Activated CD4-positive, alpha-beta T cell treated with anti-CD3 and anti-CD28 coated beads, Interleukin-2, Interleukin-4, amounts not matched to agents 100 ng/mL and 50 ng/mL, durations not matched to agents 16 hours and 8 hours (primary cell): ENCODE results near the gene PTPRE.

ENCODE experiments used
- DNase-seq: peaks from one replicate; pipeline ENCODE4 v3.0.0-alpha.2; 2020; ENCODE audit warnings: low spot score

PTPRE gene

DNA sequence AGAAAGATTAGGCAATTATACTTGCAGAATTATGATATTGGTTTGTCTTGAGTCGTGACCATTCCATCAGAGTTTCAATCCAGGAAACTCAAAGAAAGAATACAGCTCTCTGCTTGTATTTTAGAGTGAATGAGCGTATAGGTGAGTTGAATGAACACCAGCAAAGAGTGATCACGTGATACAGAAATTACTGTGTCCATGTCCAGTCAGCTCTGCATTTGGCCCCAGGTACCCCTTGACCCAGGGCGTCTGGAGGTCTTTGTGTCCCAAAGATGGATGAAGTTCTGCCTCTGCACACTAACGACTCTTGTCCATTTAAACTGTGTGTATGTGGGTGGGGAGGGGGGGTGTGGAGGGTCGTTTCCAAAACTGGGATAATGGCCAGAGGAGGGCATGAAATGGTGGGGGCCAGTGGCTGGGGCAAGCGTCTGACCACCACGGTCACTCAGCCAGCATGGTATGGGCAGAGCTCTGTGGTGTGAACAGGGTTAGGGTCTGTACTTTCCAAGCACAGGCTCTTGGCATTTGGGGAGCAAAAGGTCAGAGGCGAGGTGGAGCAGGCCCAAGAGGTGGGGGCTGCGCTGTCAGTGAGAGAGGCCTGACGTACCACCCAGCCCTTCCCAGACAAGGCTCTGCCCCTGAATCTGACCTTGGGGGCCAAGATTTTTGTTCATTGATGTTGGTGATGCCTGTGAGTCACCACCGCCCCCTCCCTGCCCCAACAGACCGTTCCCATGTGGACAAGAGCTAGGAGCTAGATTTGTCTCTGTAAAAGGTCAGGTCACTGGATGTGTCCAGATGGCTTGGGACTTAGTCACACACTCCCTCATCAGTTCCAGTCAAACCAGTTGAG, 1.4 kb downstream of the PTPRE start:
- no peak for DNase-seq

DNA sequence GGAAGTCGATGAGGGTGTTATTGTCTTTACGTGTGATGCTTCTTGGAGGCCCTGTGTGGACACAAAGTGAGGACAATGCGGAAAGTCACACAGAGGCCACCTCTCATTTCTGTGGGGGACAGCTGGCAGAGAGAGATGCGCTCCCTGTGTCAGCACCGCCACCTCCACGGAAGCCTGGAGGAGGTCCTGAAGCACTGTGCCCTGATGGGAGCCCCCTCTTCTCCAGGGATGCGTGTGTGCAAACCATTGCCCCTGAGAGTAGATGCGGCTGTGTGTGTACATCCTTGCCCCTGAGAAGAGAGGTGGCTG, 2.0 kb downstream of the PTPRE start:
- no peak for DNase-seq

DNA sequence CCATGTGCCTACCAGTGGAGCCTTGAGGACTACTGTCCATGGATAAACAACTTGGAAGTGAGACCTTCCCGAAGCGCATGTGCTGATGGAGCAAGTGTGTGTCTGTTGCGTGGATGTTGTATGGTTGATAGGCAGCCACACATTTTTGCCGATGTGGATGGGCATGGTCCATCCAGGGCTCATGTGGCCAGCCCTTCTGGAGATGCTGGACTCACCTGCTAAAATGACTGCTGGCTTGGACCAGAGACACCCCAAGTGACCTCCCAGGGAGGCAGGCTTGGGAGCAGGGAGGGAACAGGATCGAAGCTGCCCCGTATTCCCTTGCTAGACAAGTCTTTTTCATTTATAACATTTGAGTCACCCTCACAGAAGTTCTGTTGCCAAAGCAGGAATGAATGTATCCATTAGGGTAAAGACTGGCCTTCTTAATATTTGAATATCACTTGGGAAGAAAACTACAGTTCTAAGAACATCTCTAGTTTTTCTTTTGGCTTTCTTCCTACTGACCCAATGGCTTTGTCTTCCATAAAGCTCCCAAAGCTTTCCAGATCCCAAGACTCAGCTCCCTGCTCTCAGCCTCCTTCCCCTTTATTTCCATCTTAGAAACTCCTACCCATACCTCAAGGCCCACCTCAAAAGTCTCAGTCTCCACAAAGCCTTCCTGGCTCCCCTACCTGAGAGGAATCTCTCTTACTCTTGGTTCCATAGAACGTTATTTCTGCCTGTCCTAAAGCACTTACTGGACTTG, 3.0 kb downstream of the PTPRE start:
- DNase-seq: no peak

DNA sequence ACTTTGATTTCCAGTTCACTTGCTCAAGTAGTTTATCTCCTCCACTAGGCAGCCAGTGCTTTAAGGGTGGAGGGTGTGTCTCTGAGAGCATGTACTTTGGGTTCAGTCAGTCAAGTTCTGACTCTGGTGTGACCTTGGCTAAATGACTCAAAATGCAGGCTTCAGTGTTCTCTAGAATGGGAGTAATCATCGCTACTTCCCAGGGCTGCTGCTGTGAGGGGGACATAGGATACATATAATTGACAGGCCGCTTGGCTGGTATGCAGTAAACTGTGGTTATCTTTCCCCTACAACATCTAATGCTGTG, 3.5 kb downstream of the PTPRE start:
- peak; percentile 3 for DNase-seq

DNA sequence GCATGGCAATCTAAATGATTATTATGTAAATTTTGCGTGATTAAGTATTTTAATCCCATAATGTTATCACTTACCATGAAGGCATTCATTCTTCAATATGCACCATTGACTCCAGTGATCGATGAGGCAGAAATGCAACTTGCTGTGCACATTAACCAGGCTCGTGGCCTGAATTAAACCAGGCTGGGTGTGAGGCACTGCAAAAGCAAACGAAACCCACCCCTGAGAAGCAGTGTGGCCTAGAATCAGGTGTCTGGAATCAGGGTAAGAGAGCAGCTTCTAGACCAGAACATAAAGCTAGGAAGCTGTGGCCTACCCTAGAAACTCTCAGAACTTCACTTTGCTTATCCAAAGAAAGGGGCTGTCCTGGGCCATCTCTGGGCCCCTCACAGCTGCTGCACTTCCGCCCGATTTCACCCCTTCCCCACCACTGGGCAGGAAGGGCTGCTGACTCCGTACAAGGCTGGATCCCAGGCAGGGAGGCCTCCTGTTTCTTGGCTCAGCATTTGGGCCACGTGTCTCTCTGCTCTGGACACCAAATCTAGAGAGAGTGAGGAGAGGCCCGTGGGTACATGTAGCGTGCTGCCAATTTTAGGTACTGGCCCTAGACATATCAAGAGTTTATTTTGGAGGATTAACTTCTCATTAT, 4.4 kb downstream of the PTPRE start:
- DNase-seq: no peak

DNA sequence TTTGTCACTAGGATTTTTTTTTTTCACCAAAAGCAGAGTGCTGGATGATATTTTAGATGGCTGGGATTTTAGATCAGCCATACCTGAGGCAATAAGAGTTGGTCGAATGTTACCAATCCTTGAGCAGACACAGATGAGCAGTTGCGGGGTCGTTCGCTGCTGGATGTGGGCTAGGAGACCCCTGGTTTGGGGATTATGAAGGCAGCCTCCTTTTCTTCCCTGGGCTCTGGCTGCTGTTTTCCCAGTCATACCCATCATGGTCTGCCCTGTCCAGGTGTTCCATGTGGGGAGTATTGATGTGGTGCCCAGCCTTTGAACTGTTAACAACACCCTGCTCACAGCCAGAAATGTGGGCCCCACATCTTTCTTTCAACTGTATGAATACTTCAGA, 5.0 kb downstream of the PTPRE start:
- DNase-seq: no peak

DNA sequence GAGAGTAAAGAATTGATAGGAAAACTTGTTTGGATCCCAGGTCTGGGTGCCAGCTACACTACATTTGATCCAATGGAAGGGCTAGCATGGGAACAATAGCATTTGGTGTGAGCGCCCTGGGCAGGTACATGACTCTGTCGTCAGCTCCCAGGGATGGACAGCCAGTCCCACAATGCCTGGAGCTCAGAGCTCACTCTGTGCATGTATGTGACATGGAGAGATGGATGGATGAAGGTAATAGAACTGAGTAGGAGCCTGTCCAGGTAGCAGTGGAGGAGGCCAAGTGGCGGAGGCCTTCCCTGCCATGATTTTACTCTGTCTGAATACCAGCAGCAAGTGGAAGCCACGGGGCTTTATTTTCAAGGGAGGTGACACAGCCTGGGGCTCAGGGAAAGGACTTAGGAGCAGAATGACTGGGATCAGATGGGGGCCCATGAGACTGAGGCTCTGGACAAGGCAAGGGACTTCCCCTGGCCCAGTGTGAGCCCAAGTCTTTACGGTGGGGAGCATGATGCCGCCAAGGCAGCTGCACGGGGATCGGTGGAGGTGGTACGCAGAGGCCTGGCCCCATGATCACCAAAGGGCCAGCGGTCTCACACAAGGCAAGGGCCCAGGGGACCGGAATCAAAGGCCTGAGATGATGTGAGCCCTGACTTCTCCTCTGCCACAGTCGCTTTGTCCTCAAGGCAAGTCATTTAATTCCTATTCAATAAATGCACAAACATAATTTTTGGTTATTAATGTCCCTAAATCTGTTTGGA, 5.9 kb downstream of the PTPRE start:
- no peak for DNase-seq

DNA sequence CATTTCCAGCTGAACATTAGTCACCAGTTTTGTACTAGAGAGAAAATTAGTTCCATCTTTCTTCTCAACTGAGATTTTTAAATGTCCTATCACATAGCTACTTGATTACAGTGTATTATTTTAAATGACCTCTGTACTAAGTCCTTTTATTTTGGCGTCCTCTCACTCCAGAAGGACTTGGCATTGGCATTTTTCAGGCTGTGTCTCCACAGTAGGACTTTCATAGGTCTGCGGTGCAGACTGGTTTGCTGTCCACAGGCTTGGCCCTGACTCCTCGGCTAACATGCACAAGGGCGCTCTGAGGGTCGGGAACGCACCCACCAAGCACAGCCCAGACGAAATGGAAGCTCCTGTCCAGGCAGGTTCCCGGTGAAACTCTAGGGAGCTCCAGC, 6.5 kb downstream of the PTPRE start:
- DNase-seq: no peak

DNA sequence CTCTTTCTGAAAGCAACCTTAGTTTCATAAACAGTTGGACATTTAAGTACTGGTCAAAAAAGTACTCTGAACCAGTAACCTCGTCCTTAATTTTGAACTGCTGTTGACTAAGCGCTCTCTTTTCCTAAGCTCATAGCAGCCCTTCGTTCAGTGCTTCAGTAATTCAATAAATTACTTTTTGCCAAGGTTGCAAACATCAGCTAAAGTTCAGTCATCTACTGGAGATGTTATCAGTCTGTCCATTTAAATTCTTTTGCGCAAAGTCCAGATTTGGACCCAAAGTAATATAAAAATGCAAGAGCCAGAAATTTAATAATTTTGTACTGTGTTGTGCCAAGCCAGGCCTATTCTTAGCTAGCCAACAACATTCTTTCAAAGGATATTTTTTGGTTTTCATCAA, 8.4 kb downstream of the PTPRE start:
- DNase-seq: no peak

DNA sequence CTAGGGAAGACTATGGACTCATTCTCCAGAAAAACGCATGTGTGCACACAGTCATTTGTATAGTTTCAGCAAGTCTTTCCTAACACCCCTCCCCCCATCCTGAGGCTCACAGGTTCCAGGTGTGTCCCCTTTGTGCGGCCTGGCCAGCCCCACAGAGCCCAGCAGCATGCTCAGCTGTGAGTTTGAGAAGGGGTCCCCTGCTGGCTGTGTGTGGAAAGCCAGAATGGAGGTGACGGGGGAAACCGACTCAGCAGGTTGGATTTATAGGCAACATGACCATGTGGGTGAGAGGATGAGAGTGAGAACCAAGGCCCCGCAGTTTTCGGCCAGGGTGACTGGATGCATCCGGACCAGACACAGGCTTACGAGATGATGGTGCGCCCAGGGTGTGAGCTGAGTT, 9.9 kb downstream of the PTPRE start:
- no peak for DNase-seq

DNA sequence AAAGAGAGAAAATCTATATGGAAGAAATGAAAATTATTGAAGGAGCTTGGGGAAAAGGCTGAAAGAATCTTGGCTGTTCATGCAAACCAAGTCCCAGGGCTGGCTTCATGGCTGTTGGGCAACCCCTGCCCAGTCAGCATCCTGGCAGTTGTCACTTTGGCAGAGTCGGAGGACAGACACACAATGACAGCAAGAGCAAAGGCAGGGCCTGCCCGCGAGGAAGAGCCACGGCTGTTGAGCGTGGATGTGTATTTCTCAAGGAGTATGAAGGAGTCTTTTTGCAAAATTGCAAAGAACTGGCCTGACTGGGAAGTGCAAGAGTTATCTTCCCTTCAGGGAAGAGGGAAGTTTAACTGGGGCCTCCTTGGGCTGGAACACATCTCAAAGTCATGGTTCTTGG, 11.7 kb downstream of the PTPRE start:
- DNase-seq: no peak

DNA sequence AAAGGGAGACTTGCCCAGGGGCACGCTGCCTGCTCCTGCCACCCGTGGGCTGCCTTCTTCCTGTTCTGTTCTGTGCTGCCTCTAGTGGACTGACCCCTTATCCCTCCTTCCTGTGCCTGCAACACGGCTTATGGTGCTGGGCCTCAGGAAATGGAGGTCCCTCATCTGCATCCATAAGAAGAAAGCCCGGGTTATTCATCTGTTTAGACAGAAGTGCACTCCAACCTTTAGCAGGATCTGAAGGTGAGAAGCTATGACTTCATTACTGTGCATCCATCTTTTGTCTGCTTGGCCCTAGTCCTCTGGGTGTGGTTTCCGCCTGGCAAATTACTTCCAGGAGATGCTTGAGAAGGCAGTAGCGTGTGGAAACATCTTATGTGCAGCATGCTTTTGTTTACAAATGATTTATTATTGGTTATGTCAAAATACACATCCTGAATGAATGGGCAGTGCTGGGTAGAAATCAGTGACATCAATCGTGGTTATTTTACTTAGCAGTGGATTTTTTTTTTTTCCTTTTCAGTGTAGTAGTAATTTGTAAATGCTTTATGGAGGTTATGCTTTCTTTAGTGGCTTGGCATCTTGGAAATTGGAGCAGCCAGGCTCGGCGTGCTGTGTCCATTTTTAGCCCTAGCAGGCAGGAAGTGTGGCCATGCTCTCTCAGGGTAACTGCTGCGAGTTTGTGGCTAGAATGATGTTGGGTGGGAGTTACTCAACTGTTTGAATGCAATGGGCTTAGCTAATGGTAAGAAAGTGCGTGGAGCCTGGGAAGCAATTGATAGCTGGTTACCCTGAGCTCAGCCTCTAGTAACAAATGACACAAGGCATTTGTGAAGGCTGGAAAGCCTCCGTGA, 12.7 kb downstream of the PTPRE start:
- no peak for DNase-seq

DNA sequence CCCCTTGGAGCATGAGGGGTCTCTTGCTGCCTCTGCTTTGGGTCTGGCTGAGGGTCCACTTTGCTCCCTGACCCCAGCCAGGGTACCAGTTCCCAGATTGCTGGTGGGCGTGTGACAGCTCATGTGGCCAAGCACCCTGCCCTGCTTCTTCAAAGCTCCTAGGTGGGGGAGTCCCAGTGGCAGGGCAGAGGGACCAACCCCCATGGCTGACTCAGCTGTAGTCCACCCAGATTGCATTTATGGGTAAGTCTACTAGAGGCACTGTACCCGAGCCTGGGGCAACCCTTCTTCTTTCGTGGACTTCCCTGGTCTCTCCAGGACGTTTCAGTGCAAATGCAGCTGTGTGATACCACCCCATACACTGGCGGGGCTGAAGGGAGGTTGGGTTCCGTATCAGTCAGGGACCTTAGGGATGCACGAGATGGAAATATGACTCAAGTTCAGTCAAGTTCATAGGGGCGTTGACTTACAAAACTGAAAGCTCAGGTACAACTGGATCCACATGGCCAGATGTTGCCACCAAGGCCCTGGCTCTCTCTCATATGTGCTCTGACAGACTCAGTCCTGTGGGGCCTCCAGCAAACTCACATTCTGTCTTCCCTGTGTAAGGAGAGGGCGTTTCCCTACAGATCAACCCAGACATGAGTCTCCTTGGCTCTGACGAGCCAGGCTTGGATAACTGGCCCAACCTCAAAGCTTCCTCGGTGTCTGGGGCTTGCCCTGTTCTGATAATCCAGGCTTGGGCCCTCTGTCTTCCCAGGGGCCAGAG, 13.6 kb downstream of the PTPRE start:
- no peak for DNase-seq

DNA sequence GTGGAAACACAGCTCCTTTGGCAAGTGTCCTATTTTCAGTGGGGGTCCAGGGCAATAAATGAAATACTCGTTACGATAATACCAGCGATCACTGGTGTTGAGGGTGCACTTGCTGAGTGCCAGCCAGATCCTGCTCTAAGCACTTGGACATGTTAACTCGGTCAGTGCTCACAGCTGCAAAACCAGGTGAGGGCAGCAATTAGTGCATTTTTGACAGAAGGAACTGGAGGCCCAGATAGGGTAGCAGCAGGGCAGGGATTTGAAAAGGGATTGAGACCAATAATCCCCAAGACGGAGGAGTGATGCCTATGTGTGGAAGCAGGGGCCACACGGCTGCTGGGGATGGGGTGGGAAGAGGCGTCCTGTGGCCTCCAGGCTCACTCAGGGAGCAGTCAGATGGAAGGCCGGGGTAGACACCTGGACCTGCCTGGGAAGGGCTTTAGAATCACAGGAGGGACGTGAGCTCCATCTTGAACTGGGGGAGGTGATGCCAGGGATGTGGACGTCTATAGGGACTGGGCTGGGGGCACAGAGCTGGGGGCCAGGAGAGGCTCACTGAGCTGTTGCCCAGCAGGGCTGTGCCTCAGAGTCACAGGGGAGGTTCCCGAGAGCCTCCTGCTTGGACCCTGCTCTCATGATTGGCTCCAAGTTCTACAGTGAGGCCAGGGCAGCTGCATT, 14.3 kb downstream of the PTPRE start:
- DNase-seq: no peak

DNA sequence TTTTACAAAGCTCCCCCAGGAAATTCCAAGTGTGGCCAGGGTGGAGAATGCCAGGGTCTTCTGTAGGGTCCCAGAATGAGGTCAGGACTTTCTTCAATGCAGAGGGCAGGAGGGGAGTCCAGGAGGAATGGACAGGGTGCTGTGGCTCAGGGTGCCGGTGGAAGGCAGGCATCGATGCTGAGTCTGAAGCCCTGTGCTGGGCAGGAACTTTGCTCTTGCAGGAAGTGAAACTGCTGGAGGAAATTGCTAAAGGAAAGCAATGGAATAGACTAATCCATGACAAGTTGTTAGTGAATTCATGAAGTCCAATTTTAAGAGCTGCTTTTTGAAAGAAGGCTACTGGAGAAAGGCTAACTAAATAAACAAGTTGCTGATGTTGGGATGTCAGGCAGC, 14.8 kb downstream of the PTPRE start:
- no peak for DNase-seq

DNA sequence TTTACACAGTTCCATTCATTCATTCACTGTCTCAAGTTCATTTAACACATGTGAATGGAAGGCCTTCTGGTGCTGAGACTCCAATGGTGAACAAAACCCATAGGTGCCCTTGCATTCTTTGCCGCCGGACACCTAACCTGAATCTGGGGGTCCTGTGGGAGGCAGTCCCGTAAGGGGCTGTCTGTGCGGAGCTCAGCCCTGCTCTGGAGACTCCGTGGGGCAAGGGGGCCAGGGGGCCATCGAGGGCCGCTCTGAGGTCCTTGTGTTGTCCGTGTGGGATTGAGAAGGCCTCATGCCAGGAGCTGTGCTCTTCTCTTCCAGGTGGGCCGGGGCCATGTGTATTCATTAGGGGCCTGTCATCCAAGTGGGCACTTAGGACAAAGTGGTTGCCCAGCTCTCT, 15.3 kb downstream of the PTPRE start:
- no peak for DNase-seq

DNA sequence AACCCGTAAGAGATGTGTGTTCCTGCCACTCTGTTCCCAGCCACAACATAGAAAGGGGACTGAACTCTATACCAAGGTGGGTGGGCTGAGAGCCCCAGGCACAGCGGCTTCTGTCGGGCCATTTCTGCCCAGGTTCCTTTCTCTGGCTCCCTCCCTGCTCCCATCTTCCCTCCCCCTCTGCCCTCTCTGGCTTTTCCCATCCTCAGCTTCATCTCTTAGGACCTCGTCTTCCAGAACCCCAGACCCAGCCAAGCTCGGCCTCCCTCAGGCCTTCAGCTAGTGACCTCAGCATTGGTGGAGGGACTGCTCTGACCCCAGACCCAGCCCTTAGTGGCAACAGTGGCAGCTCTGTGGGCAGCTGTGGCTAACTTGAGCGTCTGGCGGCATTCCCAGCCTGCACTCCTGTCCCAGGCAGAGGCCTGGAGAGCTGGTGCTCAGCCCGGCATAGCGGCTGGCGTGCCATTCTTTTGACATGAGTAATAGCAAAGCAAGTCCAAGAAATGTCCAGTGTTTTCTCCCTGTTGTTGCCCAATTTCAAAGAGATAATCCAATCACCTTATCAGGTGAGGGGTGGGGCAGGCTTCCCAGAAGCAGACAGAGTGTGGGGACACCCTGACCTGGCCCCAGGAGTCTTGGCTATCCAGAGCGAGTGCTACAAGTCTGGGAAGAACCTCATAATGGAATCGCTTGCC, 15.9 kb downstream of the PTPRE start:
- DNase-seq: no peak

DNA sequence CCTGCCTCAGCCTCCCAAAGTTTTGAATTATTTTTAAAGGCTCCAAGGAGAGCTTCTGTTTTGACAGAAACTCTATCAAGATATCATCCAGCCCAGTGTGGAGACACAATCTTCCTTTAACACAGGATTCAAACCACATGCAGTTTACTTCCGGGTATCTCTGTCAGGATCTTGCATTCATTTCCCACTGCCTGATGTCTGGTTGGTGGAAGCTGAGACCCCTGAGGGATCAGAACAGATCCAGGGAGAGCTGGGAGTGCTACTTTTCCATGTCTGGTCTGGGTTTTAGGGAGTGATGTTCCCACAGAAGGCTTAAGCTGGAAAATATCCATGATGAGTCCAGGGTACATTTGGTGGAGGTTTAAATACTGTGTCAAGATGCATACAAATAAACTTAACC, 16.7 kb downstream of the PTPRE start:
- DNase-seq: no peak

DNA sequence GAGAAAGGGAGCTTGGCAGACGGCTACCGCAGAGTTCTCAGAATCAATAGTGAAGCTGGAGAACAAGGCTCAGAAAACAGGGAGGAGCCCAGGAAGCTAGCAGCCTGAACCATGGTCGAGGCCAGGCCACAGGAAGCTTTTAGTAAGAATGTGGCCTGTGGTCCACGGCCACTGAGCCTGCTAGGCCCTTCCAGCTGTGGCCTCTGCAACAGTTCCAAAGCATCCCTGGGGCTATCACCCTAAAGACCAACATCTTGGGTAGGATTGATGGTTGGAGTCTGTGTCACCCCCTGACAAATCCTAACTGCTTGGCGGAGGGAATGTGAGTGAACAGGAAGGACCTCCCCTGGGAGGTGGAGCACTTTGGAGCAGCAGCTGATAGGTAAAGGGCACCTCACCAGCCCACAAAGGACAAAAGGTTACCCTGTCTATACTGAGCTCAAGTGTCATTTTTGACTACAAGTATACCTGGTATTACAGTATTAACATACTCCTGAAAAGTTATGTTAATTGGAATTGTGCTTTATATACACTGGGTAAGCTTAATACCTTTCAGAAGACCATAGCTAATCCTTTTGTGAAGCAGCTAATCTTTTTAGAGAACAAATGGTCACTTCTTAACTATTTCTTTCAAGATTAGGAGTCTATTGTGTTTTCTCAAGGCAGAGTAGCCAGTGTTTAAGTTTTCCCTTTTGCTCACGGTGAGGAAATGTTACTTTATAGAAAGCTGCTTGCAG, 18.7 kb downstream of the PTPRE start:
- no peak for DNase-seq
